ENCODE measurements around the gene TMCC1.
A peak's percentile ranks its signal among the peaks of the same experiment; 100 is the strongest.
"Not testable (repeated sequence)": the region's sequence is repeated elsewhere in the genome, so short reads cannot be mapped to it uniquely, and the experiment has no call there.

The TMCC1 gene

GRCh38 chr3:129834580-129834979 is 58.9 kb downstream of the TMCC1 start:
- DNase-seq: no peak

- not testable (repeated sequence) for DNase-seq
These were observed 61.6 kb downstream of the TMCC1 start for GRCh38 chr3:129831942-129832341.

GRCh38 chr3:129831503-129831902 is 62.0 kb downstream of the TMCC1 start:
- DNase-seq: no peak

GRCh38 chr3:129829640-129830039 is 63.9 kb downstream of the TMCC1 start:
- DNase-seq: peak; percentile 4

- DNase-seq: no peak
These were observed 65.7 kb downstream of the TMCC1 start for GRCh38 chr3:129827765-129828164.

- peak; percentile 18 for DNase-seq
These were observed 68.5 kb downstream of the TMCC1 start for GRCh38 chr3:129824926-129825541.

- DNase-seq: no peak
These were observed 70.8 kb downstream of the TMCC1 start for GRCh38 chr3:129822679-129823078.

- DNase-seq: no peak
These were observed 71.3 kb downstream of the TMCC1 start for GRCh38 chr3:129822241-129822640.

GRCh38 chr3:129820587-129820986 is 72.9 kb downstream of the TMCC1 start:
- DNase-seq: no peak

- no peak for DNase-seq
These were observed 80.9 kb downstream of the TMCC1 start for GRCh38 chr3:129812589-129812988.

GRCh38 chr3:129809297-129809696 is 84.2 kb downstream of the TMCC1 start:
- DNase-seq: no peak

- no peak for DNase-seq
These were observed 97.4 kb downstream of the TMCC1 start for GRCh38 chr3:129796146-129796545.

- no peak for DNase-seq
These were observed 98.1 kb downstream of the TMCC1 start for GRCh38 chr3:129795186-129796010.

GRCh38 chr3:129794311-129795185 is 99.0 kb downstream of the TMCC1 start:
- peak; percentile 61 for DNase-seq

- no peak for DNase-seq
These were observed 99.6 kb downstream of the TMCC1 start for GRCh38 chr3:129793942-129794310.

- DNase-seq: peak; percentile 19
These were observed 100.2 kb downstream of the TMCC1 start for GRCh38 chr3:129793319-129793718.

GRCh38 chr3:129783470-129783869 is 110.0 kb downstream of the TMCC1 start:
- DNase-seq: no peak

GRCh38 chr3:129778871-129779270 is 114.6 kb downstream of the TMCC1 start:
- DNase-seq: no peak

- no peak for DNase-seq
These were observed 115.7 kb downstream of the TMCC1 start for GRCh38 chr3:129777806-129778205.

- no peak for DNase-seq
These were observed 117.6 kb downstream of the TMCC1 start for GRCh38 chr3:129775870-129776269.

GRCh38 chr3:129773691-129774663 is 119.5 kb downstream of the TMCC1 start:
- no peak for DNase-seq

- no peak for DNase-seq
These were observed 122.9 kb downstream of the TMCC1 start for GRCh38 chr3:129770604-129771003.
